GM18861 (cell line): ENCODE results near the gene IL1RL2.

Experiments used
- ATAC-seq: cut with Tn5 transposase; IDR thresholded peaks from one replicate; pipeline ENCODE4 v1.9.1; 2021; ENCODE audit not compliant: unreplicated experiment

Gene IL1RL2

GRCh38 chr2:102158011-102158755, 28.6 kb upstream of the IL1RL2 start:
- ATAC-seq: no peak

- ATAC-seq: no peak
Observed at GRCh38 chr2:102159295-102159694, 27.5 kb upstream of the IL1RL2 start.

GRCh38 chr2:102166189-102166845, 20.5 kb upstream of the IL1RL2 start:
- ATAC-seq: no peak

- no peak for ATAC-seq
Observed at GRCh38 chr2:102168026-102168771, 18.6 kb upstream of the IL1RL2 start.

- ATAC-seq: no peak
Observed at GRCh38 chr2:102171946-102172345, 14.9 kb upstream of the IL1RL2 start.

- no peak for ATAC-seq
Observed at GRCh38 chr2:102172745-102173144, 14.1 kb upstream of the IL1RL2 start.

GRCh38 chr2:102176172-102176571, 10.7 kb upstream of the IL1RL2 start:
- ATAC-seq: no peak

DNA sequence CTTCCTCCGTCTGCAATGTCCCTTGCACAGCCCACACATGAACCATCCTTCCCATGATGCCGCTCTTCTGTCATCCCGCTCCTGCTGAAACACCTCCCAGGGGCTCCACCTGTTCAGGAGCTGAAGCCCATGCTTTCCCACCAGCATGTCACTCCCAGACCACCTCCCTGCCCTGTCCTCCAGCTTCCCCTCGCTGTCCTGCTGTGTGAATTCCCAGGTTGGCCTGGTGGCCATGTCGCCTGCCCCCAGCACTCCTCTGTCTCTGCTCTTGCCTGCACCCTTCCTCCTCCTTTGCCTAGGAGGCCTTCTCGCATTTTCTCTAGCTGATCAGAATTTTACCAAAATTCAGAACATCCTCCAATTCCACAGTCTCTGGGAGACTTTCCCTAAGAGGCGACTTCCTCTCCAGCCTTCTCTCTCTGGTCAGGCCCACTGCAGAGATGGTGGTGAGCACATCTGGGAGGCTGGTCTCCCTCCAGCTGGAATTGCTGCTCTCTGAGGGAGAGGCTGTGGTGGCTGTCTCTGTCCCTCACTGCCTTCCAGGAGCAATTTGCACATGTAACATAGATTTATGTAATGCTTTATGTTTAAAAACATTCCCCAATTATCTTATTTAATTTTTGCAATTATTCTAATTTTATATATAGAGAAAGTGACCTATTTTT, 8.9 kb upstream of the IL1RL2 start:
- no peak for ATAC-seq

GRCh38 chr2:102179061-102179460, 7.8 kb upstream of the IL1RL2 start:
- ATAC-seq: no peak

DNA sequence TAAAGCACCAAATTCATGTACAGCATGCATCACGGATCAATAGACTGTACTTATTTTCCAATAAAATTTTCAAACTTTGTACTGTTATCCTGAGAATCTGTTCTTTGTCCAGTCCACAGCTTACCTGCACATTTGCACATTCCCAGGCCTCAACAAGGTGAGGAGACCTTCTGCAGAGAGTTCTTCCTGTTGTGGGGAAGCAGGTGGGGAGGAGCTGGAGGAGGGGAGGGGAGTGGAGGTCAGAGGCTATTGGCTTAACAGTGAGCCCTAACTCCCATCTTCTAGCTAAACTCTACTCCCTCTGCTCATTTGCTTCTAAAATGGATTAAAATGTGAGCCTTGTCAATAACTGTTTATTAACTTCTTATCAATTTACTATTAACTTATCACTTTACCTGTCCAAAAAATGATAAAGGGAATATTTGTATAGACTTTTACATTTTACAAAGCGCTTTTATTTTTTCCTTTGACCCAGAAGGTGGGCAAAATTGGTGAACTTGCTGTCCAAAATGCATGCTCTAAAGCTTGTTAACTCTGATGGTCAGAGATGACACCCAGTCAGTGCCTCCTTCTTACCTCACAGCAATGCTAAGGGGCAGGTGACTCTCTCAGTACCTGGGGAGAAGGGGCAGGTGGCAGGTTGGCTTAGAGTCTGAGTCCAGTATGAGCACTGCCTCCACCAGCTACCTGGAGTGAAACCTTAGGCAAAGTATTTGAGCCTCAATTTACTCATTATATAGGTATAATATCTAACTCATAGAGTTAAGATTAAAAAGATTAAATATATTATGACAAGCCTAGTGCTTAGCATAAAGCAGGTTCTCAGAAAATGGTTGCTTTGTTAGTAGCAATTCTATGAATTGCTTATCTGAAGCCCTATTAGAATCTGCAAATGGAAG, 6.8 kb upstream of the IL1RL2 start:
- no peak for ATAC-seq

GRCh38 chr2:102180687-102180999, 6.2 kb upstream of the IL1RL2 start:
- ATAC-seq: no peak

DNA sequence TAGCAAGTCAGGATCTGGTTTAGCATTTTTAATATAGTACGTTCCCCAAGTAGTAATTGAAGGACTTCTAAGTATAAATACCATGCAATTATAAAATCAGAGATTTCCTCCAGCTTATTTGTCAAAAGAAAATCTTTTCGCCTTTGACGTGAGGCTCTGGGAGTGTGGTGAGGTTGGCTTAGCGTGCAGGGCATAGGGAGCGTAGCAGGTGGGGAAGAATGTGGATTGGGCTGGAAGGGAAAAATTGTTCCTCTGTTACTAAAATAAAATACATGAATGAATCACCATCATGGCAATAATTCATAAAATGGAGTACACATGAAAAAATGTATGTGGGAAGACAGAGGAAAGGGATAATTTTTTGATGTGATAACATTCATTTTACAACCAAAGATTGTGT, 5.4 kb upstream of the IL1RL2 start:
- no peak for ATAC-seq

GRCh38 chr2:102181919-102182635, 4.7 kb upstream of the IL1RL2 start:
- no peak for ATAC-seq

DNA sequence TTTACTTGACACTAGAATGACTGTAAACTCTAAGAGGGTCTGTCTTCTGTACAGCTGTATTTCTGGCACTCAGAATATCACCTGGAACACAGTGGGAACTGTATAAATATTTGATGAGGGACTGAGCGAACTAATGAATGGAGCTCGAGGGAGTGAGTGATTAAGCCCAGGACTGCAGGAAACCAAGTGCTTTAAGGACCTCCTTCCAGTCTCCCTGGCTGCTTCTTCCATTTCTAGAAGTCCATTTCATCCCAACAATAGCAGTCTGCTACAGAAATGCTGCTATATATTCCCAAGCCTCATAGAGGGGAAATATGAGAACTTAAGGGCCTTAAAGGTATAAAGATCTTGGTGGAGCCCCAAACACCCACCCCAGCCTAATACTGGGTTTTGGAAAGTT, 2.8 kb upstream of the IL1RL2 start:
- no peak for ATAC-seq

DNA sequence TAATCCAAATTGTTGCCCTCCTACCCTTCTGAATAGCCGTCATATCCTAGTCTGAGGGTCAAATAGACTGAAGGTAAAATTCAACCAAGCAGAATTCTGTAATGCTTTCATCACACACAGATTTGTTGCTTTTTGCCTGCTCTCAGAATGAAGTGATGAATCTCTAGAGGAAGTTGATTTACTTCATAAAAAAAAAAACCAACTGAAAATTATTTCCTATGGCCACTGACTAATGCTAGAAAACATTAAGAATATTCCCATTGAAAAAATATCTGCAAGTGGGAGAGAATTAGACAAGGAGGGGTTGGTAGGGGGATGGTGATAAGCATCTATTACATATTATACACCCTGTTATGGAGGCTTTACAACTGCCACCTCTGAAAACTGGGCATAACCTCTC, 2.3 kb upstream of the IL1RL2 start:
- ATAC-seq: no peak

- ATAC-seq: no peak
Observed at GRCh38 chr2:102185347-102185746, 1.5 kb upstream of the IL1RL2 start.

GRCh38 chr2:102187496-102188150, 800 bp downstream of the IL1RL2 start:
- no peak for ATAC-seq

DNA sequence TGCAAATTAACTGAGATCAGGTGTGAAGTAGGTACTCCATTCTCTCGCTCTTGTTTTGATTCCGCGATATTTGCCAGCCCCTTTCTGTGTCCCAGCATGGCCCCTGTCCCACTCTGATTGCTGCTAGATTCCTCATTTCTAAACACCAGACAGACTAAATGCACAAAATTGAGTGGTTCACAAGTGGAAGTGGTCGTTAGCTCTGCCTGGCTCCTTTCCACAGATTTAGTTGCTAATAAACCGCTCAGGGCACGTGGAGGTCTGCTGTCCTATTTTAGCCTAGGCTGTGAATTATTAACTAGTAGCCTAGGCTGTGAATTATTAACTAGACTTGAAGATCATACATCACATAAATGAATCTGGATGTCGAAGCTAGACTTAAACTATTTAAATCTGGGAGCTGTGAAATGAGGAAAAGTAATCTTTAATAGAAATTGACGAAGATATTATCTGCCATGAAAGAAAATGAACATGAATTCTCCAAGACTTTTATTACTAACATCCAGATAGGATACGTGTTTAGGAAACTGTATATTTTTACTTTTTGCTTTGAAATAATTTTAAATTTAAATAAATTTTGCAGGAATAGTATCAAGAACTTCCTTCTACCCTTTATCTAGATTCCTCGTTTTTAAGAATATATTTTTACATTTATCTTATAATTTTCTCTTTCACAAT, 3.7 kb downstream of the IL1RL2 start:
- no peak for ATAC-seq

GRCh38 chr2:102191501-102191900, 4.7 kb downstream of the IL1RL2 start:
- ATAC-seq: no peak
